ENCODE data around the gene CSH1.
"Not testable (repeated sequence)": the region's sequence is repeated elsewhere in the genome, so short reads cannot be mapped to it uniquely, and the experiment has no call there.

CSH1 gene

DNA sequence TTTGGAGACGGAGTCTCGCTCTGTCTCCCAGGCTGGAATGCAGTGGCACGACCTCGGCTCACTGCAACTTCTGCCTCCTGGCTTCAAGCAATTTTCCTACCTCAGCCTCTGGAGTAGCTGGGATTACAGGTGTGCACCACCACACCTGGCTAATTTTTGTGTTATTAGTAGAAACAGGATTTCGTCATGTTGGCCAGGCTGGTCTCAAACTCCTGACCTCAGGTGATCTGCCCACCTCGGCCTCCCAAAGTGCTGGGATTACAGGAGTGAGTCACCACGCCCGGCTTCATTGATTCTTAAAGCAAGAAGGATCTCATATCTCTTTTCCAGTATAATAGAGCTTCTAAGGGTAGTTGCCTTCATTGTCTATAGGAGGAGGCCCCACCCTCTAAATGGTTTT, 8.4 kb upstream of the CSH1 start:
- not testable (repeated sequence) for DNase-seq (ENCODE audit: low read depth in 2 of 3, low spot score in 2 of 3)

DNA sequence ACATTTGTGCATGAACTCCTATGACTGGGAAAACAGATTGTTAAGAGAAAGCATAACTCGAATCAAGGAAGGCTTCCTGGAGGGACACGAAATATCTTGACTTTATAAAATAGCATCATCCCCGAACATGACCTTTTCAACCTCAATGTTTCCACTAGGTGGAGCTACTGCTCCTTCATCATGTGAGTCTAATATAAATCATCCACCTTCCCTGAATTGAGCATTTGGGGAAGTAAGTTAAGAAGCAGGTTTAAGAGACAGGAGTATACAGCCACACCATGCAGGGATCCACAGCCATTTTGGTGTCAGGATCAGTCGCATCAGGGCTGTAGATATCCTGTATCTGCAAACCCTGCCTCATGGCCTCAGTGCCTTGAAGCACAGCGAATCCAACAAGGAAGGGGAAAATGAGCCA, 7.4 kb upstream of the CSH1 start:
- DNase-seq (ENCODE audit: low read depth in 2 of 3, low spot score in 2 of 3) = not testable (repeated sequence)

DNA sequence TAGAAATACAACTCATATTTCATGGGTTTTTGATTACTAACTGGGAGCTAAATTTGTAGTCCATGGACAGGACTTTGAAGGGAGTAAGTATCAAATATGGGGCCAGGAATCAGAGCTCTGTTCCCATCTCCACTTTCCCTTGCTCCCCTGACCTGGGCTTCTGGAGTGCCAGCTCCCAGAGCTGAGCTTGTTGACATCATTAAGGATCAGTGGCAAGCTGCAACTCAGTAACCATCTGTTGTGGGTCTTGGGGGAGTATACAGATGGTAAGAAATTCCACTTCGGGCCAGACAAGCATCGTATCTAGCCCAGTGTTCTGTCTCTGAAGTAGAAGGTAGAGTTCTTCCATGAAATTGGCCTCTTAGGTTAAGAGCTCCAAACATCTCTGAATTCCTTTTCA, 5.6 kb upstream of the CSH1 start:
- DNase-seq (ENCODE audit: low read depth in 2 of 3, low spot score in 2 of 3) = not testable (repeated sequence)

DNA sequence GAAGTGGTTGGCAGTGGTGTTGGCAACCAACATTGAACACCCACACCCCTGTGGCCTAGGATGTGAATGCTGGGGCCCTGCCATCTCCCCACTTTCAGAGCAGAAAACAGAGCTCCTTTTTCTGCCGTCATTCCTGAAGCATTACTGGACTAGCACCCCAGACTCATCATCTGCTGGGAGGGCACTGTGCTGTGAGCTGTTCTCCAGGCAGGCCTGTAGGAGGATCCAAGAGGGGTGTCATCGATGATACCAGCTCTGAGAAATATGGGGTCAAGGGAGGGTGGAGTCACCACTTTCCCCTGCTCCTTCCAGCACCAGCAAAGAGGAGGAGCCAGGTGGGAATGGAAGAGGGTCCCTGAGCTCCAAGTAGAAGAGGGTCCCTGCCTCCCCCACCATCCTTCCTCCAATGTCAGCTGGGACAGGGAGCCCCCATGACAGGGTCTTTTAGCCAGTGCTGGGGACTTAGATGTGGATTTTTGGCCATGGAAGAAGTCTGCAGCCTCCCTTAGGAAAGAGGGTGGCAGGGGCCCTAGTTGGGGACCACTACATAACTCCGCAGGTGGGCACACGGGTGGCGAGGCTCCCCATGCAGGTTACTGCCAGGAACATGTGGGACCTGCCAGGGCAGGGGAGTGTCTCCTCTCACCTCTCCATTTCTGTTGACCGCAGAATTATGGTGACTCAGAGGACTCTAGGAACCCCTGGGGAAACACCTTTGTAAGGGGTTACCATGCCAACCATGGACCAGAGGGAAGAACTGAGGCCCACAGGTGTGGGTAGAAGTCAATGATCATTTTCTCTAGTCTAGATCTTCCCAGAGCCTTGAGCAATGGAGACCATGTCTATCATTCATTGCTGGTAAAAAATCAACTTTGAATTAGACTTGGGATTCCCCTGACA, 2.8 kb upstream of the CSH1 start:
- not testable (repeated sequence) for DNase-seq (ENCODE audit: low read depth in 2 of 3, low spot score in 2 of 3)

DNA sequence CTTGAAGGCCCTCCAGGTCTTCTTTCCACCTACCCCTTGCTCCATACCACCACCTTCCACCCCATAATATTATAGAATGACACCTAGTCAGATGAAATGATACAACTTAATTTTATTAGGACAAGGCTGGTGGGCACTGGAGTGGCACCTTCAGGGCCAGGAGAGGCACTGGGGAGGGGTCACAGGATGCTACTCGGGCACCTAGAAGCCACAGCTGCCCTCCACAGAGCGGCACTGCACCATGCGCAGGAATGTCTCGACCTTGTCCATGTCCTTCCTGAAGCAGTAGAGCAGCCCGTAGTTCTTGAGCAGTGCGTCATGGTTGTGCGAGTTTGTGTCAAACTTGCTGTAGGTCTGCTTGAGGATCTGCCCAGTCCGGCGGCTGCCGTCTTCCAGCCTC, 1.6 kb downstream of the CSH1 start:
- not testable (repeated sequence) for DNase-seq (ENCODE audit: low read depth in 2 of 3, low spot score in 2 of 3)

DNA sequence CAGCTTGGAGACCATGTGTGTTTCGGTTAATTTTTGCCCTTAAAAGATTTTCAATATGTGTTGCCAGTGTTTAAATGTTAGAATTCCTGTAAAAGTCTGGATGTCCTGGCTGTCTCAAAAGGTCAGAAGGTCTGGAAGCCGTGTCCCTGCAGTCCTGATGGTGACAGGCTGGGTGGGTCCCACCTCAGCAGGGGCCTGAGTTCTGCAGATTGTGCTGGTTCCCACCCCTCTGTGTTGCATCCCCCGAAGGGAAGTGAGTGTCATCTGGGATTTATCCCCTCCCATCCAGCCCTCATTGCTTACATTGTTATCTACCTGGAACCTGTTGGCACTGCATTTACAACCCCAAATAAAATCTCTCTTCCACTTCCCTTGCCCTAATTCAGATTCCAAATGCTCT, 2.4 kb downstream of the CSH1 start:
- not testable (repeated sequence) for DNase-seq (ENCODE audit: low read depth in 2 of 3, low spot score in 2 of 3)

DNA sequence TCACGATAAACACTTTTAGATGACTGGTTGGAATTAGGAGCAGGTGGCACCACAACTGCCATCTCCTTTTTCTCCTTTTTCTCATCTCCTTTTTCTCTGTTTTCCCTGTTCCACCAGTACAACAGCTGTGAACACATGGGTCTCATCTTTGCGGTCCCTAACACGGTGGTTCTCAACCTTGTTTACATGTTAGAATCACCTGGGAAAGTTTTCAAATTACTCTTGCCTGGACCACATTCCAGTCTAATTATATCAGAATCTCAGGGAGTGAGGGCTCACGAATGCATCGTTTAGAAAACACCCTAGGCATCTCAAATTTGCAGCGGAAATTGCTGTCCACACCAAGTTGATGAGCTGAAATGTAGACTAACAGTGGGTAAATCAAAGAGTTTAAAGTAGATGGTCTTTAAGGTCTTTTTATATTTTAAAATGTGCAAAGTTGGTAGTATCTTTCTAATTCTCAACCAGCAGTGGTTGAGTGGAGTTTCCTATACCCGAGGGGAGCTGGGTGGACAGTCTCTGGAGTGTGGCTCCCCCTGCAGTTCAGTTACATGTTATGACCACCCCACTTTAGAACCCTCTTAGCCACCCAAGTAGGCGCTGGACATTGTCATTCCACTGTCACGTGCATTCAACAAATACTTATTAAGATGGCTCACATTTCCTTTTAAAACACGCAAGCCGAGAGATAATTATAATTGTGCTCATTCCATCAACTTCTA, 3.9 kb downstream of the CSH1 start:
- not testable (repeated sequence) for DNase-seq (ENCODE audit: low read depth in 2 of 3, low spot score in 2 of 3)

DNA sequence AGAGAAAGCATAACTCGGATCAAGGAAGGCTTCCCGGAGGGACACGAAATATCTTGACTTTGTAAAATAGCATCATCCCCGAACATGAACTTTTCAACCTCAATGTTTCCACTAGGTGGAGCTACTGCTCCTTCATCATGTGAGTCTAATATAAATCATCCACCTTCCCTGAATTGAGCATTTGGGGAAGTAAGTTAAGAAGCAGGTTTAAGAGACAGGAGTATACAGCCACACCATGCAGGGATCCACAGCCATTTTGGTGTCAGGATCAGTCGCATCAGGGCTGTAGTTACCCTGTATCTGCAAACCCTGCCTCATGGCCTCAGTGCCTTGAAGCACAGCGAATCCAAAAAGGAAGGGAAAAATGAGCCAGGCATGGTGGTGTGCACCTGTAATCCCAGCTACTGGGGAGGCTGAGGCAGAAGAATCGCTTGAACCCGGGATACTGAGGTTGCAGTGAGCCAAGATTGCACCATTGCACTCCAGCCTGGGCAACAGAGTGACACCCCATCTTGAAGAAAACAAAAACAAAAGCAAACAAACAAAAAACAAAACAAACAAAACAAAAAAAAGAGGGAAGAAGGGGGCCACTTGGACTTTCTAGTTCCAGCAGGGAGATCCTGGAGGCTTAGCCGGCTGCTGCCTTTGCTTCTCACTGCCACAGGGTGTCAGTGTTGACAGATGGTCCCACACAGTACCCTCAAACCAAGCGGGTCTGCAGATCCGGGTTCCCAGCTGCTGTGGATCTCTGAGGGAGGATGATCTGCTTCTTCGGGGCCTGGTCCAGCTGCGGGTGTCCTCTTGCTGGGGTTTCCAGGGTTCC, 7.1 kb downstream of the CSH1 start:
- not testable (repeated sequence) for DNase-seq (ENCODE audit: low read depth in 2 of 3, low spot score in 2 of 3)

DNA sequence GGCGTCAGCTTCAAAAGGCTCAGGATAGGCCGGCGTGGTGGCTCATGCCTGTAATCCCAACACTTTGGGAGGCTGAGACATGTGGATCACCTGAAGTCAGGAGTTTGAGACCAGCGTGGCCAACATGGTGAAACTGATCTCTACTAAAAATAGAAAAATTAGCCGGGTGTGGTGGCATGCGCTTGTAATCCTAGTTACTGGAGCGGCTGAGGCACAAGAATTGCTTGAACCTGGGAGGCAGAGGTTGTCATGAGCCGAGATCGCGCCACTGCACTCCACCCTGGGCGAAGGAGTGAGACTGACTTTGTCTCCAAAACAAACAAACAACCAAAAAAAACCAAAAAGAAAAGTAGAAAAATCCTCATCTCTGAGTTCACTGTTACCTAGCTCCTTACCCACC, 11.3 kb downstream of the CSH1 start:
- not testable (repeated sequence) for DNase-seq (ENCODE audit: low read depth in 2 of 3, low spot score in 2 of 3)

DNA sequence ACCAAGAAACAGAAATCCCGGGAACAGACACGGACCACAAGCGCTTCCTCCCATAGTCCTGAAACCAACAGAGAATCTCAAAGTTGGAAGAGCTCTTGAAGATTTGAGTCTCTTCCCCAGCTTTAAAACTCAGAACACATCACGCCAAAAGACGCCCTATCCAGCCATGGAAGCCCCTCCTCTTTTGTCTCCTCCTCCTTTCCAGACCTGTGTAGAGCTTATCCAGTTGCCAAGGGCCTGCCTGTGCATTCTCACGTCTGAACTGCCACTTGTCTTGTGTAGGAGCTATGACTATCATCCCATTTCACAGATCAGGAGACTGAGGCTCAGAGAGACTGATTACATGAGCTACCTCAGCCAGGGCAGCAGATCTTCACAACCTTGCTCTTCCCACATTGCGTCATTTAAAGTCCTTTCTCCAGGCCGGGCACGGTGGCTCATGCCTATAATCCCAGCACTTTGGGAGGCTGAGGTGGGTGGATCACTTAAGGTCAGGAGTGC, 13.7 kb downstream of the CSH1 start:
- not testable (repeated sequence) for DNase-seq (ENCODE audit: low read depth in 2 of 3, low spot score in 2 of 3)

DNA sequence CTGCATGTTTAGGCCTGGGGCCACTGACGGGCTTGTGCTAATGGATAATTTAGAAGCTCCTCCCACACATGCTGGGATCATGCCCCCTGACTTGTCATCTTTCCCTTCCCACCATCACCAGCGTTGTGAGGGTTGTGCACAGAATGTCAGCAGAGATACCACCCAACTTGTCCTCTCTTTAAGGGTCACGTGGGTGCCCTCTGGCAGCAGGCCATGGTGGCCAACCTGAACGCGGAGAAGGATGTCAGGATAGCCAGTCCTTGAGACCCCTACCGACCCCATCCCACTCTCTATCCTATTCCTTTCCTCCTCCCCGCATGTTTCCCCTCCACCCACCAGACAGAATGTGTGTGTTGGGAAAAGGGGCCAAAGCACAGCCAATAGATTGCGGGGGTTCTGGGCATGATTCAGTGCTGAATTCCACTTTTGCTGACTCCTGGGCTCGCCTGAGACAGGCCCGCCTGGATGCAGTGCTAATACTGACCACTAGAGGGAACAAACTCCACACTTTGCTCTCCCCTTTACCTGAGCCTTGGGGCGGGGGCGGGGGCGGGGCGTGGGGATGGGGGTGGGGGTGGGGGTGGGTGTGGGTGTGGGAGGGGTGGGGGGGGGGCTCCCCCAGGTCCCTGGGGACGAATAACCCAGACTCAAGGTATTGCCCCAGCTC, 14.3 kb downstream of the CSH1 start, which contains the start of gene GH2:
GH2 (minus strand) TSS at position 10 of the 667 bp plus-strand sequence. CDS start 143 bp downstream, outside the sequence.
- peak in 2 of 3 experiments; percentile 8 to 38 for DNase-seq (ENCODE audit: low read depth in 2 of 3, low spot score in 2 of 3)

DNA sequence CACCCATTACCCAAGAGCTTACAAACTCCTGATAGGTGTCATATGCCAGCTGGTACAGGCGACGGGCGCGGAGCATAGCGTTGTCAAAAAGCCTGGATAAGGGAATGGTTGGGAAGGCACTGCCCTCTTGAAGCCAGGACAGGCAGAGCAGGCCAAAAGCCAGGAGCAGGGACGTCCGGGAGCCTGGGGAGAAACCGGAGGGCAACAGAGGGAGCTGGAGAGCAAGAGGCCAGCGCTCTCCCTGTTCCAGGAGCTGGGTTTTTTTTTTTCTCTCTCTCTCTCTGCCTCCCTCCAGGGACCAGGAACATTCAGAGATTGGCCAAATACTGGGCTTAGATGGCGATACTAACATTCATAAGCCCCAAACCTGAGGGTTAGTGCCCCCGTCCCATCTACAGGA, 15.0 kb downstream of the CSH1 start:
- not testable (repeated sequence) for DNase-seq (ENCODE audit: low read depth in 2 of 3, low spot score in 2 of 3)

DNA sequence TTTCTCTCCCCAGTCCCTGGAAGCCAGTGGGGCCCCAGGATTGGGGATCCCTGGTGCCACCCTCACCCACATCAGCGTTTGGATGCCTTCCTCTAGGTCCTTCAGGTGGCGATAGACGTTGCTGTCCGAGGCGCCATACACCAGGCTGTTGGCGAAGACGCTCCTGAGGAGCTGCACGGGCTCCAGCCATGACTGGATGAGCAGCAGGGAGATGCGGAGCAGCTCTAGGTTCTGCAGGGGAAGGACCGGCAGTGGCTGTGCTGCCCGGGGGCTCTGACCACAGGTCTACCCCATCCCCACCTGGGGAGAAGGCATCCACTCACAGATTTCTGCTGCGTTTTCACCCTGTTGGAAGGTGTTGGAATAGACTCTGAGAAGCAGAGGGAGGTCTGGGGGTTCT, 15.7 kb downstream of the CSH1 start:
- no peak for DNase-seq (ENCODE audit: low read depth in 2 of 3, low spot score in 2 of 3)

DNA sequence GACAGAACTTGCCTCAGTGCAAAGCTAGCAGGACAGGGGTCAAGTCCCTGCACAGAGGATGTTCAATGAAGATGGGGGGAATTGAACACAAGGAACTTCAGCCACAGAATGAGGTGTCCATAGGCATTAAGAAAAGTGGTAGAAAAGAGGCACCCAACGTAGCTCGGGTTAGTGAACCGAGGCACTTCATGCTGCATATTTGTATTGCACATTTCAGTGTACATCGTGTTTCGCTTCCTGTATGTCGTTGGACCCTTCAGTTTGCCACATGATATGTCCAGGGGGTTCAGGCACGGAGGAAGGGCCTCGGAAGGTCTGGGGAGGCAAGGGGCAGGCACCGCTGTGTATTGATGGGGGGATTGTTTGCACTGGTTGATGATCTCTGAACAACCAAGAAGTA, 18.0 kb downstream of the CSH1 start:
- DNase-seq (ENCODE audit: low read depth in 2 of 3, low spot score in 2 of 3) = not testable (repeated sequence)

DNA sequence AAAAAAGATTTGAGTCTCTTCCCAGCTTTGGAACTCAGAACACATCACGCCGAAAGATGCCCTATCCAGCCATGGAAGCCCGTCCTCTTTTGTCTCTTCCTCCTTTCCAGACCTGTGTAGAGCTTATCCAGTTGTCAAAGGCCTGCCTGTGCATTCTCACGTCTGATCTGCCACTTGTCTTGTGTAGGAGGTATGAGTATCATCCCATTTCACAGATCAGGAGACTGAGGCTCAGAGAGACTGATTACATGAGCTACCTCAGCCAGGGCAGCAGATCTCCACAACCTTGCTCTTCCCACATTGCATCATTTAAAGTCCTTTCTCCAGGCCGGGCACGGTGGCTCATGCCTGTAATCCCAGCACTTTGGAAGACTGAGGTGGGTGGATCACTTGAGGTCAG, 21.7 kb downstream of the CSH1 start:
- DNase-seq (ENCODE audit: low read depth in 2 of 3, low spot score in 2 of 3) = not testable (repeated sequence)

DNA sequence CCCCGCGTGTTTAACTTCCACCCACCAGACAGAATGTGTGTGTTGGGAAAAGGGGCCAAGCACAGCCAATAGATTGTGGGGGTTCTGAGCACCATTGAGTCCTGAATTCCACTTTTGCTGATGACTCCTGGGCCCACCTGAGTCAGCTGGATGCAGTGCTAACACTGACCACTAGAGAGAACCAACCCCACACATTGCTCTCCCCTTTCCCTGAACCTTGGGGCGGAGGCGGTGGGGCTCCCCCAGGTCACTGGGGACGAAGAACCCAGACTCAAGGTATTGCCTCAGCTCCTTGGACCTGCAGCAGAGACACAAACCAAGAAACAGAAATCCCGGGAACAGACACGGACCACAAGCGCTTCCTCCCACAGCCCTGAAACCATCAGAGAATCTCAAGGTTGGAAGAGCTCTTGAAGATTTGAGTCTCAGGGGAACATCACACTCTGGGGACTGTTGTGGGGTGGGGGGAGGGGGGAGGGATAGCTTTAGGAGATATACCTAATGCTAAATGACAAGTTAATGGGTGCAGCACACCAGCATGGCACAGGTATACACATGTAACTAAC, 22.2 kb downstream of the CSH1 start:
- not testable (repeated sequence) for DNase-seq (ENCODE audit: low read depth in 2 of 3, low spot score in 2 of 3)

DNA sequence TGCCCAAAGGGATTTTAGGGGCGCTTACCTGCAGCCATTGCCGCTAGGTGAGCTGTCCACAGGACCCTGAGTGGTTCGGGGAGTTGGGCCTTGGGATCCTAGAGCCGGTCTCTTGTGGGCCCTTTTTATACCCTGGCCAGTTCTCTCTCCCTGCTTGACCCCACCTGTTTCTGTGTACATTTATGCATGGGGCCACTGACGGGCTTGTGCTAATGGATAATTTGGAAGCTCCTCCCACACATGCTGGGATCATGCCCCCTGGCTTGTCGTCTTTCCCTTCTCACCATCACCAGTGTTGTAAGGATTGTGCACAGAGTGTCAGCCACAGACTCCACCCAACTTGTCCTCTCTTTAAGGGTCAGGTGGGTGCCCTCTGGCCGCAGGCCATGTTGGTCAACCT, 22.8 kb downstream of the CSH1 start, which contains the start of gene CSH2:
CSH2 (minus strand) TSS at position 101 of the 400 bp plus-strand sequence; CDS start at position 38, 63 bp downstream.
- not testable (repeated sequence) for DNase-seq (ENCODE audit: low read depth in 2 of 3, low spot score in 2 of 3)

DNA sequence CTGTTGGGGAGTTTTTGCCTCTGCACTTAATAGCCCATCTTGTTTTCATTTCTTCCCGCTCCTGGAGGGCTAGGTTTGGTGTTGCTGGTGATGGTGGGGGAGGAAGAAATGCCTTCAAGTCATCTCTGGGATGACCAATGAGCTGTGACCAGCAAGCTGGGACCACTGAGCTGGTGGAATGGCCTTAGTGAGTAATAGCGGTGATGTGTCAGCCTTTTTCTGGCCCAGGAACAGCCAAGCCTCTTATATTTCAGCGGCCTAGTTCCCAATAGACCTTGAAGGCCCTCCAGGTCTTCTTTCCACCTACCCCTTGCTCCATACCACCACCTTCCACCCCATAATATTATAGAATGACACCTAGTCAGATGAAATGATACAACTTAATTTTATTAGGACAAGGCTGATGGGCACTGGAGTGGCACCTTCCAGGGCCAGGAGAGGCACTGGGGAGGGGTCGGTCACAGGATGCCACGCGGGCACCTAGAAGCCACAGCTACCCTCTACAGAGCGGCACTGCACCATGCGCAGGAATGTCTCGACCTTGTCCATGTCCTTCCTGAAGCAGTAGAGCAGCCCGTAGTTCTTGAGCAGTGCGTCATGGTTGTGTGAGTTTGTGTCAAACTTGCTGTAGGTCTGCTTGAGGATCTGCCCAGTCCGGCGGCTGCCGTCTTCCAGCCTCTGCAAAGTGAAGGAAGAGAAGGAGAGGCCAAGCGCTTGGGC, 24.6 kb downstream of the CSH1 start:
- not testable (repeated sequence) for DNase-seq (ENCODE audit: low read depth in 2 of 3, low spot score in 2 of 3)

DNA sequence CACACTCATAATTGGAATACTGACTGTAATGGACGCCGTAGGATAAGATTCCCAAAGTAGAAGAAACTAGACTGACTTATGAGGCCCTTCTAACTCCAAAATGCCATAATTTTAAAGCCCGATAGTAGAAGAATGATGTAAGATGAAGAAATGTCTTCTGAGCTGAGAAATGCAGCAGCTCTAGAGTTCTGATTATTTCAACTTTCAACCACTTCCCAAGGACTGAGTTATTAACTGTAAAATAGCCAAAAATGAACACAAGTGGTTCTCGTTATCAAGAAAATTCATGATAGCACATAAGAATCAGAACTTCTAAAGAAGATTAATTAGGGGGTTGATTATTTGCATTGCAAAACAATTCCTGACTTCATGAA, 26.1 kb downstream of the CSH1 start:
- DNase-seq (ENCODE audit: low read depth in 2 of 3, low spot score in 2 of 3) = not testable (repeated sequence)
